Loucy (cell line): ENCODE results near the gene SLC25A33.

Experiments used
- CTCF ChIP-seq: fragments of 200-600 bp; sonication (generic); conservative IDR thresholded peaks from 2 replicates; pipeline ENCODE4 v1.5.1; 2014; ENCODE audit warnings: mild to moderate bottlenecking, antibody characterized with exemption, low read length
- EZH2phosphoT487 ChIP-seq: fragments of 200-600 bp; IDR thresholded peaks from 2 replicates; pipeline ENCODE4 v1.6.1; 2018; ENCODE audit warnings: antibody characterized with exemption, mild to moderate bottlenecking, moderate library complexity, borderline replicate concordance

GRCh38 chr1:9621032-9621431 is 81.8 kb downstream of the SLC25A33 start:
- TF ChIP-seq CTCF: no peak
- no peak for TF ChIP-seq EZH2phosphoT487
